ENCODE results near the gene EAF2. TPM values are rescaled to one million over a fixed set of nuclear protein-coding genes. Genes with fewer than 3 reads are reported as not detected.

EAF2 gene
- total and polyA plus RNA-seq, 2 of the 13 experiments (the other 11 are each of a cell fraction or from before 2014, with no cell fraction given): 4.0 to 14.6 TPM

DNA sequence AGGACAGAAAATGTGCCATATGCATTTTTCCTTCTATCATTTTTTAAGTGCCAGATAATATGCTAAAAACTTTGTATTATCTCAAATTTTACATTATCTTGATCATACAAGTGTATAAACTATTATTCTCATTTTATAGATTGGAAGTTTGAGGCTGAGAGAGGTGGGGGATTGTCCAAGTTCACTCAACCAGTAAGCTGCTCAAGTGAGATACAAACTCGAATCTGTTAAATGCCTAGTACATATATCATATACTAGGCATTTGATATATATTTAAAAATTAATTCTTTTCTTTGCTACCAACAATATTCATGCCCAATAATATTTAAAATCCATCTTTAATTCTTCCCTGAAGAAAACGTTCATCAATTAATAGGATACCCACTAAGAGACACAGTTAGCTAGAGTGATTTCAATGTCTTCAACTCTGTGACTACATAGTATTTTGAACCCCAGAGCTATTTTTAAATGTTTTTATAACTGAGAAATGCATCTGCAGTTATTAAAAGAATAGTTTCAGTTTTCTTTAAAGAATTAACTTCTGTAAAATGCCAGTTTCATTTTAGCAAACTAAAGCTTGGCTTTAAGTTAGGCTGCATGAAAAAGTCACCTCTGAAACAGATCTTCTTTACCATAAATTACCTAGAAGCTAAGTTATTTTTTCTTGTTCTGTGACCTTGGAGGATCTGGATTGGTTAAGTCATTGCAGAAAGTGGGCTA, 40.6 kb upstream of the EAF2 start:
- Histone ChIP-seq H3K4me2 (ENCODE audit: low read depth, low read length) (no peak overlapping the region), H3K9me3 (ENCODE audit: low read length) (no peaks in the 10 kb centered on the region), H3K4me1 (ENCODE audit: insufficient read depth, low read length) (no peaks in the 10 kb centered on the region), H2AFZ (ENCODE audit: low read length) (no peak overlapping the region), H3K36me3 (replicated peaks in 1 of 2; ENCODE audit: control insufficient read depth in 1 of 2, insufficient read depth in 2 of 2, low read length in 2 of 2) (peaks cover 0 to 22% of the 10 kb centered on the region in 2 experiments; a peak in 2 of 5 replicates), H4K20me1 (ENCODE audit: insufficient read depth, low read length) (no peaks in the 10 kb centered on the region), H3K9ac (ENCODE audit: insufficient read depth, low read depth, low read length) (no peak overlapping the region), H3K4me3 (replicated peaks in 1 of 3; ENCODE audit: insufficient read depth in 1 of 3, low read depth in 2 of 3, low read length in 3 of 3) (no peak overlapping the region), H3K79me2 (ENCODE audit: insufficient read depth, low read length) (no peaks in the 10 kb centered on the region), H3K27ac (ENCODE audit: extremely low read length, insufficient read depth, low read length) (no peak overlapping the region), H3K27me3 (ENCODE audit: control insufficient read depth in 1 of 2, insufficient read depth in 2 of 2, low read length in 2 of 2) (no peaks in the 10 kb centered on the region; a peak in 1 of 5 replicates)
- WGBS (ENCODE audit: low lambda C conversion rate): 96% methylated on average over 2 of the region's 2 CpGs
- no peak for ATAC-seq
- DNase-seq (ENCODE audit: low spot score): no peak
- intact Hi-C loops (cut with micrococcal nuclease; ENCODE audit: unreplicated experiment) (no loop called here), in situ Hi-C loops (cut with HindIII; ENCODE audit: extremely low pct_ligation_motif_present, low pct_unique_long_range_greater_than_20kb) (no loop called here)
- BruUV-seq (replicated peaks): no TSS peak
- no peak for FAIRE-seq
- TF ChIP-seq, protein P1, sequence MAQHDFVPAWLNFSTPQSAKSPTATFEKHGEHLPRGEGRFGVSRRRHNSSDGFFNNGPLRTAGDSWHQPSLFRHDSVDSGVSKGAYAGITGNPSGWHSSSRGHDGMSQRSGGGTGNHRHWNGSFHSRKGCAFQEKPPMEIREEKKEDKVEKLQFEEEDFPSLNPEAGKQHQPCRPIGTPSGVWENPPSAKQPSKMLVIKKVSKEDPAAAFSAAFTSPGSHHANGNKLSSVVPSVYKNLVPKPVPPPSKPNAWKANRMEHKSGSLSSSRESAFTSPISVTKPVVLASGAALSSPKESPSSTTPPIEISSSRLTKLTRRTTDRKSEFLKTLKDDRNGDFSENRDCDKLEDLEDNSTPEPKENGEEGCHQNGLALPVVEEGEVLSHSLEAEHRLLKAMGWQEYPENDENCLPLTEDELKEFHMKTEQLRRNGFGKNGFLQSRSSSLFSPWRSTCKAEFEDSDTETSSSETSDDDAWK (CRISPR knock-in tag; IDR thresholded peaks at IDR 0.05): no peak
- TF ChIP-seq REXO4 (CRISPR knock-in tag; IDR thresholded peaks at IDR 0.05; ENCODE audit: borderline replicate concordance) (no peak), DR1 (CRISPR knock-in tag; IDR thresholded peaks at IDR 0.05) (no peak), KDM2A (CRISPR knock-in tag; IDR thresholded peaks at IDR 0.05; ENCODE audit: borderline replicate concordance, low read depth) (no peak), MYC (CRISPR knock-in tag; IDR thresholded peaks at IDR 0.05; ENCODE audit: borderline replicate concordance) (no peak), ZNF232 (CRISPR knock-in tag; IDR thresholded peaks at IDR 0.05; ENCODE audit: borderline replicate concordance) (no peak), ZKSCAN1 (IDR thresholded peaks at IDR 0.05; ENCODE audit: low read length) (no peak), ZIK1 (CRISPR knock-in tag; IDR thresholded peaks at IDR 0.05; ENCODE audit: borderline replicate concordance, low read depth) (no peak), AGO2 (optimal IDR thresholded peaks at IDR 0.05; ENCODE audit: low read depth, low read length) (no peak)
- TF ChIP-seq, protein P2, sequence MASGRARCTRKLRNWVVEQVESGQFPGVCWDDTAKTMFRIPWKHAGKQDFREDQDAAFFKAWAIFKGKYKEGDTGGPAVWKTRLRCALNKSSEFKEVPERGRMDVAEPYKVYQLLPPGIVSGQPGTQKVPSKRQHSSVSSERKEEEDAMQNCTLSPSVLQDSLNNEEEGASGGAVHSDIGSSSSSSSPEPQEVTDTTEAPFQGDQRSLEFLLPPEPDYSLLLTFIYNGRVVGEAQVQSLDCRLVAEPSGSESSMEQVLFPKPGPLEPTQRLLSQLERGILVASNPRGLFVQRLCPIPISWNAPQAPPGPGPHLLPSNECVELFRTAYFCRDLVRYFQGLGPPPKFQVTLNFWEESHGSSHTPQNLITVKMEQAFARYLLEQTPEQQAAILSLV (CRISPR knock-in tag; IDR thresholded peaks at IDR 0.05; ENCODE audit: borderline replicate concordance): no peak
- TF ChIP-seq, protein P3, sequence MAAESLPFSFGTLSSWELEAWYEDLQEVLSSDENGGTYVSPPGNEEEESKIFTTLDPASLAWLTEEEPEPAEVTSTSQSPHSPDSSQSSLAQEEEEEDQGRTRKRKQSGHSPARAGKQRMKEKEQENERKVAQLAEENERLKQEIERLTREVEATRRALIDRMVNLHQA (CRISPR knock-in tag; IDR thresholded peaks at IDR 0.05): no peak
- TF ChIP-seq, protein P4, sequence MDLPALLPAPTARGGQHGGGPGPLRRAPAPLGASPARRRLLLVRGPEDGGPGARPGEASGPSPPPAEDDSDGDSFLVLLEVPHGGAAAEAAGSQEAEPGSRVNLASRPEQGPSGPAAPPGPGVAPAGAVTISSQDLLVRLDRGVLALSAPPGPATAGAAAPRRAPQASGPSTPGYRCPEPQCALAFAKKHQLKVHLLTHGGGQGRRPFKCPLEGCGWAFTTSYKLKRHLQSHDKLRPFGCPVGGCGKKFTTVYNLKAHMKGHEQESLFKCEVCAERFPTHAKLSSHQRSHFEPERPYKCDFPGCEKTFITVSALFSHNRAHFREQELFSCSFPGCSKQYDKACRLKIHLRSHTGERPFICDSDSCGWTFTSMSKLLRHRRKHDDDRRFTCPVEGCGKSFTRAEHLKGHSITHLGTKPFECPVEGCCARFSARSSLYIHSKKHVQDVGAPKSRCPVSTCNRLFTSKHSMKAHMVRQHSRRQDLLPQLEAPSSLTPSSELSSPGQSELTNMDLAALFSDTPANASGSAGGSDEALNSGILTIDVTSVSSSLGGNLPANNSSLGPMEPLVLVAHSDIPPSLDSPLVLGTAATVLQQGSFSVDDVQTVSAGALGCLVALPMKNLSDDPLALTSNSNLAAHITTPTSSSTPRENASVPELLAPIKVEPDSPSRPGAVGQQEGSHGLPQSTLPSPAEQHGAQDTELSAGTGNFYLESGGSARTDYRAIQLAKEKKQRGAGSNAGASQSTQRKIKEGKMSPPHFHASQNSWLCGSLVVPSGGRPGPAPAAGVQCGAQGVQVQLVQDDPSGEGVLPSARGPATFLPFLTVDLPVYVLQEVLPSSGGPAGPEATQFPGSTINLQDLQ (CRISPR knock-in tag; IDR thresholded peaks at IDR 0.05): no peak
- CTCF ChIA-PET (ENCODE audit: low intra/inter-chr PET ratio, low total read pairs): no interaction called here
- POLR2A ChIA-PET: no interaction called here

Measured in HepG2 (cell line).